ENCODE measurements around the gene CSNK1G3.

DNA sequence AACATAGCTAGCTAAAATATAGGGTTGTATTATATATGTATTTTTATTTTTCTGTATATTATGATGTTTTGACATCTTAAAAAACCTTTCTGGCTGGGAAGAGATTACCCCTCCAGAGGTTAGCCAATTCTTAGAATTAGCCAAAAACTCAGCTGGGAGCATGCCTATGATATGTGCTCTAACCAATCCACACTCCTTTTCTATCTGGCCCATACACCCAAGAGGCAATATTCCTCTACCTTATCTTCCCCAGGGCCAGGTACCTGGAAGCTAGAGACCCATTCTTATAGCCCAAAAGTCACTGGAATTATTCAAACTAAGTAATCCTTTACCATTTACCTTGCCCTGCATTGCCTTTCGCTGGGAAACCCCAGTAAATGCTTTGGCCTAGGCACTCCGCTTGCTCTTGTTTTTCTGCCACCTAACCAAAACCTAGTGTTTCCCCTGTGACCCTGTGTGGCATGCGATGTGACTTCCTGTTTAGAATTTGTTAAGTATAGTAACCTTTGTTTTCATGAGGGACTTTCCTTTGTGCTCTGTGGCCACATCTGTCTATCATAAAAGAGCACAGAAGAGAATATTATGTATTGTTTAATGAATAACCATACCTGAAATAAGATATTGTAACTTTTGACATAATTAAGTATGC lies 37.4 kb downstream of the CSNK1G3 start:
- TF ChIP-seq, protein P1, sequence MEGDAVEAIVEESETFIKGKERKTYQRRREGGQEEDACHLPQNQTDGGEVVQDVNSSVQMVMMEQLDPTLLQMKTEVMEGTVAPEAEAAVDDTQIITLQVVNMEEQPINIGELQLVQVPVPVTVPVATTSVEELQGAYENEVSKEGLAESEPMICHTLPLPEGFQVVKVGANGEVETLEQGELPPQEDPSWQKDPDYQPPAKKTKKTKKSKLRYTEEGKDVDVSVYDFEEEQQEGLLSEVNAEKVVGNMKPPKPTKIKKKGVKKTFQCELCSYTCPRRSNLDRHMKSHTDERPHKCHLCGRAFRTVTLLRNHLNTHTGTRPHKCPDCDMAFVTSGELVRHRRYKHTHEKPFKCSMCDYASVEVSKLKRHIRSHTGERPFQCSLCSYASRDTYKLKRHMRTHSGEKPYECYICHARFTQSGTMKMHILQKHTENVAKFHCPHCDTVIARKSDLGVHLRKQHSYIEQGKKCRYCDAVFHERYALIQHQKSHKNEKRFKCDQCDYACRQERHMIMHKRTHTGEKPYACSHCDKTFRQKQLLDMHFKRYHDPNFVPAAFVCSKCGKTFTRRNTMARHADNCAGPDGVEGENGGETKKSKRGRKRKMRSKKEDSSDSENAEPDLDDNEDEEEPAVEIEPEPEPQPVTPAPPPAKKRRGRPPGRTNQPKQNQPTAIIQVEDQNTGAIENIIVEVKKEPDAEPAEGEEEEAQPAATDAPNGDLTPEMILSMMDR (IDR thresholded peaks at IDR 0.05), result no peak
- TF ChIP-seq SIN3A (IDR thresholded peaks at IDR 0.05; ENCODE audit: borderline replicate concordance, insufficient read depth, low read depth, low read length), result no peak
- TF ChIP-seq POLR2AphosphoS5 (IDR thresholded peaks at IDR 0.05; ENCODE audit: low read depth, low read length), result no peak
- no peak for TF ChIP-seq TCF7L2 (IDR thresholded peaks at IDR 0.05; ENCODE audit: low read depth, low read length)

Data from Panc1 (cell line).